Hippocampal formation (tissue), 2 donors: ENCODE results near the gene PATE1.

Experiments used
- DNase-seq, 2 donors: peaks; one replicate each; lab custom pipeline; 2025; lab: John Stamatoyannopoulos, UW

Gene PATE1

GRCh38 chr11:125790825-125791224, 44.7 kb downstream of the PATE1 start:
- no peak for DNase-seq

GRCh38 chr11:125797641-125798040, 51.6 kb downstream of the PATE1 start:
- no peak for DNase-seq
